Measurements from ENCODE around the gene ULBP3.
A peak's percentile ranks its signal among the peaks of the same experiment; 100 is the strongest.
"Not testable (repeated sequence)": the region's sequence is repeated elsewhere in the genome, so short reads cannot be mapped to it uniquely, and the experiment has no call there.

ULBP3 gene

DNA sequence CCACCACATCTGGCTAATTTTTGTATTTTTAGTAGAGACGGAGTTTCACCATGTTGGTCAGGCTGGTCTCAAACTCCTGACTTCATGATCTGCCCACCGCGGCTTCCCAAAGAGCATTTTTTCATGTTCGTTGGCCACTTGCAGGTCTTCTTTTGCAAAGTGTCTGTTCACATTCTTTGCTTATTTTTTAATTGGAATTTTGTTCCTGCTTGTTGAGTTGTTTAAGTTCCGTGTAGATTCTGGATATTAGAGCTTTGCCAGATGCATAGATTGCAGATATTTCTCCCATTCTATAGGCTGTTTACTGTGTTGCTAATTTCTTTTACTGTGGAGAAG, 51.8 kb downstream of the ULBP3 start:
- not testable (repeated sequence) for FAIRE-seq; DNase-seq (ENCODE audit: low spot score)

DNA sequence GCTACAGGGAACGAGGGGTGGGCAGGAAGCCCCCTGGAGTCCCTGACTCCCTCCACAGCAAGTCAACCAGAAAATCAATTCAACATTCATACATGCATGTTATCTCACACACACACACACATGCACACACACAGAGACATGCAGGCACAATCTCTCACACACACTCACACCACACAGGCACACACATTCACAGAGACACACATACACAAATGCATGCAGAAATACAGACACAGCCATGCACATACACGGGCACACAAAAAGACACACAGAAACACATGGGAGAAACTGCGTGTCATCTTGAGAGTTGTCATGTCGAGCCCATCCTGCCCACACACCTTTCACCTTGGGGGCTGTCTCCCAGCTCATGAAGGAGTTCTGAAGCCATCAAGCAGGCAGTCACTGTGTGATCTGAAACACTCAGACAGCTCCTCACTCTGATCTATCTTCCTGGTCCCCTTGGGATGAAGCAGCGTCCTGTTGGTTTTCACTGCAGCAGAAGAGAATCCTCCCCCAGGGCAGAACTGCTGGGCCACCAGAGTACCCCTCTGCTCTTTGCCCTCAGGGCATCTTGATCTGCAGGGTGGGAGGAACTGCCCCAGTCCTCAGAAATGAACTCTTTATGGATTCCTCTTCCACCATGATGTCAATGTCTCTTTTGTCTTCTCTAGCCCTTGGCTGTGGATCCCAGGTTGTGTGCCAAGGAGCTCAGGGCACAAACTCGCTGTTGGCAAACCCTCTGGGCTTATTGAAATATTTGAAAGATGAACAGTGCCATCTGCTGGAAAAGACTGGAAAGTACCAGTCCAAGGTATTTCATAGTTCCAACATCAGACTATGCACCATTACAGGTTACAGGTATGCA, 52.4 kb downstream of the ULBP3 start:
- DNase-seq (ENCODE audit: low spot score) (peak; percentile 67), FAIRE-seq (peak; percentile 35)

GRCh38 chr6:150015281-150016001, 53.5 kb downstream of the ULBP3 start:
- FAIRE-seq; DNase-seq (ENCODE audit: low spot score): not testable (repeated sequence)

DNA sequence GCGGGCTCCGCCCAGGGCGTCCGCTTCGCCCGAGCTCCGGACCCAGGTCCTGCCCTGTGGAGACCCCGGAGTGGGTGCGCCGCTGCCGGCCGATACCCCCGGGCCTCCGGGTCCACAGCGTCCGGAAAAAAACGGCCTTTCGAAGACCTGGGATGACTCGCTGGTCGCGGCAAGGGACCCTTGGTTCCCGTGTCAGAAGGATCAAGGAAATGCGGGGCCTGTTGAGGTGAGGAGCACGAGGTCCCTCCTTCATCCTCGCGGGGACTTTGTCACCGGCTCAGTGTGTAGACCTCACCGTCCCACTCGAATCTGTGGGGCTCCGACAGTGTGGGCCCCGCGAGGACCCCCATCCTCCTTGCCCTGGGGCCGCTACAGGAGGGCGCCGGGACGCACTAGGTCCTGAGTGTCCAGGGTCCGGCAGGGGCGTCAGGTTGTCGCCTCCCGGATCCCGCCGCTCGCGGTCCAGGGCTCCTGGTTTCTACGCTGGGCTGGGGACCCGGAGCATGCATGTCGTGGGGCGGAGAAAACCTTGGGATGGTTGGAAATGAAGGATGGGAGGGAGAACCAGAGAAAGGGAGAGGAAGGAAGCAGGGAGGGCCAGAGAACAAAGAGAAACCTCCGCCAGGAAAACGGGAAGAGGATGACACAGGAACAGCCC, 54.2 kb downstream of the ULBP3 start:
- DNase-seq (ENCODE audit: low spot score); FAIRE-seq: not testable (repeated sequence)

- DNase-seq (ENCODE audit: low spot score); FAIRE-seq: not testable (repeated sequence)
Measured at GRCh38 chr6:150013785-150014622, 54.9 kb downstream of the ULBP3 start.

- FAIRE-seq: not testable (repeated sequence)
Measured at GRCh38 chr6:150012846-150013784, 55.8 kb downstream of the ULBP3 start.

More at GRCh38 chr6:150012846-150013784, 55.8 kb downstream of the ULBP3 start:
- not testable (repeated sequence) for DNase-seq (ENCODE audit: low spot score)

Data from urothelium cell line (cell line).